HG03025 (cell line): Measurements from ENCODE around the gene KCTD2.
"Not testable (repeated sequence)": the region's sequence is repeated elsewhere in the genome, so short reads cannot be mapped to it uniquely, and the experiment has no call there.

ENCODE experiments used
- ATAC-seq: cut with Tn5 transposase; IDR thresholded peaks from one replicate; pipeline ENCODE4 v1.9.1; 2021; ENCODE audit warnings: mild to moderate bottlenecking, moderate library complexity; ENCODE audit not compliant: unreplicated experiment, low FRiP score

The KCTD2 gene, protein sequence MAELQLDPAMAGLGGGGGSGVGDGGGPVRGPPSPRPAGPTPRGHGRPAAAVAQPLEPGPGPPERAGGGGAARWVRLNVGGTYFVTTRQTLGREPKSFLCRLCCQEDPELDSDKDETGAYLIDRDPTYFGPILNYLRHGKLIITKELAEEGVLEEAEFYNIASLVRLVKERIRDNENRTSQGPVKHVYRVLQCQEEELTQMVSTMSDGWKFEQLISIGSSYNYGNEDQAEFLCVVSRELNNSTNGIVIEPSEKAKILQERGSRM

DNA sequence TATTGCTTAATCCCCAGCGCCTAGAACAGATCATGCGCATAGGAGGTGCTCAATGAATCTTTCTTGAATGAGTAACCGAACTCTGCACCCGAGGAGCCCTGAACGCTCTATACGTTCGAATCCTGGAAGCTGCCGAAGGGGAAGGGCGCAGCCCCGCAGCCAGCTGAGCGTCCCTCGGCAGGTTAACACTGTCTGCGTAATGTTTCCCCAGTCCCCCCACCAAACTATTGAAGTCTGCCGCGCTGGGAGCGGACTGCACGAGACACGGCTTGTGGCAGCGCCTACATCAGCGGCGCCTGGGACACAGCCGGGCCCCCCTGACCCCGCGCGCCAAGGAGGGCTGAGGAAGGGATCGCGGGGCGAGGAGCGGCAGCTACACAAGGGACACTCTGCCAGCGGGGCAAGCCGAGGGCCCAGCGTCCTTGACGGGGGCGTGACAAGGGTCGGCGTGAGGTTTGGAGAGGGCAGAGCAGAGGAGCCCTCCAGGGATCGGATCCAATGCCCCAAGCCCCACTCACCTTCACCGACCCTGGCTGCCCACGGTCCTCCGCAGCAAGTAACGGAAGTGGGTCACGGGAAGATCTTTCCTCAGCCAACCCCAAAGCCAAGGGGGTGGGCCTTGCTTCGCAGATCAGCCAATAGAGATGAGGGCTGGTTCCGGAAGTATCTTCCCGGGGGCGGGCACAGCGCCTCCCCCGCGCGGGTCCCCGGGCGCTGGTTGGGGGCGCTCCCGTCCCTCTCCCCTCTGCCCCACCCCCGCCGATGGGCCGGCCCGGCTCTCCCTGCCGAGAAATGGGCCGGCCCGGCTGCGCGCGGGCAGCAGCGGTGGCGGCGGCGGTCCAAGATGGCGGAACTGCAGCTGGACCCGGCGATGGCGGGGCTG, at the start of gene KCTD2, which contains the start of gene ATP5PD:
Gene KCTD2 (plus strand): TSS at position 819 of the 883 bp plus-strand sequence. CDS start 26 bp downstream, at position 845.
Gene ATP5PD (minus strand): TSS at position 563 of the 883 bp plus-strand sequence. CDS start 4,319 bp downstream, outside the sequence.
- peak; percentile 90 for ATAC-seq

DNA sequence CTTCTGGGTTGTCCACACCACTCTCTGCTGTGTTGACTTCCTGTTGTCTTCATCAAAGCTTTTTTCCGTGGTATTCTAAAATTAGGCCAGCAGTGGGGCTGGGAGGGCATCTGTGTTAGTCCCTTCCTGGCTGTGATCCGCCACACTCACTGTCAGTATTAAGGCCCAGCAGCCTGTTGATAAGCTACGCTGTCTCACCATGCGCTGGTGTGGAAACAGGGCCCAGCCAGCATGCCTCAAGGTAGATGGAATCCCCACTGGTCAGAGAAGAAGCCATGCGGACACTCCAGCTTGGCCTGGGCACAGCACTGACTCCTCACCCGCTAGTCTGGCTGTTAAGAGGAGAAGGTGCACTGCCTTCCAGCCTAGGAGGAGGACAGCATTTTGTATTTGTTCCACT, 48.2 kb upstream of the KCTD2 start:
- ATAC-seq = no peak

DNA sequence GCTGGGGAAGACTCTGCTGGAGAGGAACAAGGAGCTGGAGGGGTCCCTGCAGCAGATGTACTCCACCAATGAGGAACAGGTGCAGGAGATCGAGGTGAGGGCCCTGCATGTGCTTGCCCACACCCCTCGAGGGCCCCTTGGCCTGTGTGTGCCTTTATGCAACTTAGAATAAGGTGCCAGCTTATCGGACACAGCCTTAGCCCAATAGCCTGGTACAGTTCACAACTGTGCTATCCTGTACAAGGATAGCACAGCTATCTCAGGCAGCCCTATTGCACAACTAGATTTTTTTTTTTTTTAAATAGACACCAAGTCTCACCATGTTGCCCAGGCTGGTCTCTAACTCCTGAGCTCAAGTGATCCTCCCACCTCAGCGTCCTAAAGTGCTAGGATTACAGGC, 47.5 kb upstream of the KCTD2 start:
- ATAC-seq = no peak

DNA sequence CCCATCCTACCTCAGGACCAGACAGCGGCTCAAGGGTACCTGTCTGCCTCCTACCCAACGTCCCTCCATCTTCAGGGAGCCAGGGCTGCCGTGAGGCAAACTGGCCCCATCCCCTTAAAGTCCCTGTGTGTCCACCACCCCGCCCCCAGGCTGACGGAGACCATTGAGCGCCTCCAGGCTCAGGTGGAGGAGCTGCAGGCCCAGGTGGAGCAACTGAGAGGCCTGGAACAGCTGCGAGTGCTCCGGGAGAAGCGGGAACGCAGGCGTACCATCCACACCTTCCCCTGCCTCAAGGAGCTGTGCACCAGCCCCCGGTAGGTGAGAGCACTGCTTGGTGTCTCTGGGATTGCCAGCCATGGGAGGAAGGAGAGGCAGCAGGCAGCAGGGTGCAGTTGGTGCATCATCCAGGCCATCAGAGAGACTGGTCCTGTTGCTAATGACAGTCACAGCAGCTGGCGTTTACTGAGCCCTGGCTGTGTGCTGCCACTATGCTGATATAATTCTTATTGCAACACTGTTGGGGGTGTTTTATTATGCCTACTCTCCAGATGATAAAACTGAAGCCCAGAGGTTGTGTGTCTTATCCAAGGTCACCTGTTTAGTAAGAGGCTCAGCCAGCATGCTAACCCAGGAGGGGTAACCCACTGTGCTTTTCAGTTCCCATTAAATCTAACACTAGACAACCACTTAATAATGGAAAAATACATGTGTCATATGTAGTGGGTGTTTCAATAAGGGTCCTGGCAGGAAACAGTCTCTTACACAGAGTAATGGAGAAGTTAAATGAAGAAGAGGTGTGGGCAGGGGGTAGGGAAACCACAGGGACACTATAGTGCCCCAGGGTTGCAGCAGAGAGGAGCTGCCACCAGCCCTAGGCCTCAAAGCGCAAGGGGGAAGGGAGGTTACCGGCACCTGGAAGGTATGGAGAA, 44.8 kb upstream of the KCTD2 start:
- ATAC-seq = no peak

DNA sequence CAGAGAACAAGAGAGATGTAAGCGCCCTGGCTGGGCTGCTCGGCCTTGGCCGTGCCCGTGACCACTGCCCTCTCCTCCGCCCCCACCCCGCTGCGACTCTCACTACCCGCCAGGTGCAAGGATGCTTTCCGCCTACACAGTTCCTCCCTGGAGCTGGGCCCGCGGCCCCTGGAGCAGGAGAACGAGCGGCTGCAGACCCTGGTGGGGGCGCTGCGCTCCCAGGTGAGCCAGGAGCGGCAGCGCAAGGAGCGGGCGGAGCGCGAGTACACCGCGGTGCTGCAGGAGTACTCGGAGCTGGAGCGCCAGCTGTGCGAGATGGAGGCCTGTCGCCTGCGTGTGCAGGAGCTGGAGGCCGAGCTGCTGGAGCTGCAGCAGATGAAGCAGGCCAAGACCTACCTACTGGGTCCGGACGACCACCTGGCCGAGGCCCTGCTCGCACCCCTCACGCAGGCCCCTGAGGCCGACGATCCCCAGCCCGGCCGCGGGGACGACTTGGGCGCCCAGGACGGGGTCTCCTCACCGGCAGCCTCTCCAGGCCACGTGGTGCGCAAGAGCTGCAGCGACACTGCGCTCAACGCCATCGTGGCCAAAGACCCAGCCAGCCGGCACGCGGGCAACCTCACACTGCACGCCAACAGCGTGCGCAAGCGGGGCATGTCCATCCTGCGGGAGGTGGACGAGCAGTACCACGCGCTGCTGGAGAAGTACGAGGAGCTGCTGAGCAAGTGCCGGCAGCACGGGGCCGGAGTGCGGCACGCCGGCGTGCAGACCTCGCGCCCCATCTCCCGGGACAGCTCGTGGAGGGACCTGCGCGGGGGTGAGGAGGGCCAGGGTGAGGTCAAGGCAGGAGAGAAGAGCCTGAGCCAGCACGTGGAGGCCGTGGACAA, 43.7 kb upstream of the KCTD2 start:
- ATAC-seq = no peak

DNA sequence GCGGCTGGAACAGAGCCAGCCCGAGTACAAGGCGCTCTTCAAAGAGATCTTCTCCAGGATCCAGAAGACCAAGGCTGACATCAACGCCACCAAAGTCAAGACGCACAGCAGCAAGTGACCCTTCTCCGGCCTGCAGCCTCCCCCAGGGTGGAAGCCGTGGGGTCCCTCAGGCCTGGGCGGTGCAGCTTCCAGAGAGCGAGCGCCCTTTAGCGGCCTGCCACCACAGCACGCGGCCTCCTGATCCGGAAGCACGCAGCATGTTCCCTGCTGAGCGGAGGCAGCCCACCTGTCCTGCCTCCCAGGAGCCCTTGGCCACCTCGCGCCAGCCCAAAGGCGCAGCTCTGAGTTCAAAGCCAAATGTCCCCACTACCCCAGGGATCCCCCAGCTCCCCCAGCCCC, 43.1 kb upstream of the KCTD2 start:
- ATAC-seq = no peak

DNA sequence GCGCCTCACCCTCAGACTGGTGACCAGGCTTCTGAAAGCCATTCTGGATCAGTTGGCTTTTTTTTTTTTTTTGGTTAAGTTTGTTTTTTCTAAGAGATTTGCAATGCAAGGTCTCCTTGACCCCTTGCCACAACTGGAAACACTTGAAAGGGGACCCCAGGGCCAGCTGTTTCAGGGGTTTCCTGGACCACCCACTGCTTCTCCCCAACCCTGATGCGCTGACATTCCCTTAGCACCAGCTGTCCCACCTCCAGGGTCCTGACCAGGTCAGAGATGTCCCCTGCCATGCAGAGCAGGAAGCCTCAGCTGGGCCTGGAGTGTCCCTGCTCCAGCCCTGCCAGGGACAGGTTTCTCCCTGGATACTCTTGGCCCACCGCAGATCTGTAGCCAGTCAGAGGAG, 42.7 kb upstream of the KCTD2 start:
- ATAC-seq = no peak

DNA sequence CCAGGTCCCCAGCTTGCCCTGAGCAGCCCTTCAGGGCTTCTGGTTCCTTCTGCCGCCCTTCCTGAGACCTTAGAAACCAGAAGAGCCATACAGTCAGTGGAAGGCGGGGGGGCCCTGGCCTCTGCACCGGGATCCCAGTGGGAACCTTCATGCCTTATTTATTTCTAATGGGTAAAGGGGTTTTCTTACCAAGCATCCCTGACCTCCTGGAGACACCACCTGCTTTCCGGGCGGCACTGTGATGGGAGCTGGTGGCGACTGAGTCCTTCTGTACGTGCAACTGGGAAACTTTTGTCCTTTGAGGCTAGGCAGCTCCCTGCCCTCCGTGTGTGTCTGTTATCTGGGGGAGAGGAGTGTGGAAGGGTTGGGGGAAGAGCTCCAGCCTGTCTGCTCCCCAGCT, 41.7 kb upstream of the KCTD2 start:
- ATAC-seq = no peak

DNA sequence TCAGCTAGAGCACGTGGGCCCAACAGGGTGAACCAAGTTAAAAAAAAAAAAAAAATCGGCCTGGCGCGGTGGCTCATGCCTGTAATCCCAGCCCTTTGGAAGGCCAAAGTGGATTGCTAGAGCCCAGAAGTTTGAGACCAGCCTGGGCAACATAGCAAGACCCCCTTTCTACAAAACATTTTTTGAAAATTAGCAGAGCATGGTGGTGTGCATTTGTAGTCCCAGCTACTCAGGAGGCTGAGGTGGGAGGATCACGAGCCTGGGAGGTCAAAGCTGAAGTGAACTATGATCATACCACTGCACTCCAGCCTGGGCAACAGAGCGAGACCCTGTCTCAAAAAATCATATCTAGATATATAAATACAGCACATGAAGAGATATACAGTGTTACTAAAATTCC, 40.9 kb upstream of the KCTD2 start:
- not testable (repeated sequence) for ATAC-seq

DNA sequence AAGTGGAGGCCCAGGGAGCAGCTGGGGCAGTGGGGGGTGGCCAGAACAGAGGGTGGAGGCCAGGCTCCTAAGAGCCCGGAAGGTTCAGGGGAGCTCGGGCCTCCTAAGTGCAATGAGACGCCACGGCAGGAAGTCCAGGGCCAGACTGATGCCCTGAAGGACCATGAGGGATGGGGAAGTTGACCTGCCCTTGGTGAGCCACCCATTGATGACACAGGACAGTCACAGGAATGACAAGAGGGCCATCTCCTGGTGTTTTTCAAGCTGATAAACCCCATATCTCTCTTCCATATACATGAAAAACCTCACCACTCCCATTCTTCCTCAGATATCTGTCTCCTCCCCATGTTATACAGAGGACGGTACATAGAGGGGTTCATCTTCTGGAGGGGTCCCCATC, 40.4 kb upstream of the KCTD2 start:
- ATAC-seq = no peak

DNA sequence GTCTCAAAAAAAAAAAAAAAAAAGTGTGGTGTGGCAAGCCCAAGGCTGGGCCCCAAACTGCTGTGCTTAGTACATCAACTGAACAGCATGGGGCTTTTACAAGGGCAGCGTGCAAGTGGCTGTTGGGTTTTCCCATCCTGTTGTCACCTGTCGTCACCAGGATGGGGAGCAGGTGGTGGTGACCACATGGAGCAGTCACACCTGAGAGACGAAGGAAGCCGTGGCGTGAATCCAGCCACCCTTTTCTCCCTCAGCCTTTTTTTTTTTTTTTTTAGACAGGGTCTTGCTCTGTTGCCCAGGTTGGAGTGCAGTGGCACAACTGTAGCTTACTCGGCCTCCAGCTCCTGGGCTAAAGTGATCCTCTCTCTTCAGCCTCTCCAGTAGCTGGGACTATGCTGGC, 38.7 kb upstream of the KCTD2 start:
- ATAC-seq = no peak

DNA sequence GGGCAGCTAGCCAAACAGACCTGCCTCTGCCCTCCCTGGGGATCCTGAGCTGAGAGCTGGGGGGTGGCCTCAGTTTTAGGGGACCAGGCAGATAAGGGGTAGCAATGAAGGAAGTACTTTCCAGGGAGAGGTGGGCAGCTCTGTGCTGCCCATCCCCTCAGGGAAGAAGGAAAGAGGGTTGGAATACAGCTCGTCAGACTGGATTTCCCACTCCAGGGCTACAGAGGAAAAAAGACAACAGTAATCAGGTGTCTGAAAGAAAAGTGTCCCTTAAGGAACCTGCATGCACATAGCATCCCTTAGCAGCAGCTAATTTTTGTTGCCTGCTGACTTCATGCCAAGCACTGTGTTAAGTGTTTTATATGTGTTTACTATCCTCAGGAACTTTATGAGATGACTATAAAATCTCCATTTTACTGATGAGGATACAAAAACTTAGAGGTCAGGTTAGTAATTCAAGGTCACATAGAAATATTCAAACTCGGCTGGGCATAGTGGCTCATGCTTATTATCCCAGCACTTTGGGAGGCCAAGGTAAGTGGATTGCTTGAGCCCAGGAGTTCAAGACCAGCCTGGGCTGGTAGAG, 37.8 kb upstream of the KCTD2 start:
- ATAC-seq = no peak

DNA sequence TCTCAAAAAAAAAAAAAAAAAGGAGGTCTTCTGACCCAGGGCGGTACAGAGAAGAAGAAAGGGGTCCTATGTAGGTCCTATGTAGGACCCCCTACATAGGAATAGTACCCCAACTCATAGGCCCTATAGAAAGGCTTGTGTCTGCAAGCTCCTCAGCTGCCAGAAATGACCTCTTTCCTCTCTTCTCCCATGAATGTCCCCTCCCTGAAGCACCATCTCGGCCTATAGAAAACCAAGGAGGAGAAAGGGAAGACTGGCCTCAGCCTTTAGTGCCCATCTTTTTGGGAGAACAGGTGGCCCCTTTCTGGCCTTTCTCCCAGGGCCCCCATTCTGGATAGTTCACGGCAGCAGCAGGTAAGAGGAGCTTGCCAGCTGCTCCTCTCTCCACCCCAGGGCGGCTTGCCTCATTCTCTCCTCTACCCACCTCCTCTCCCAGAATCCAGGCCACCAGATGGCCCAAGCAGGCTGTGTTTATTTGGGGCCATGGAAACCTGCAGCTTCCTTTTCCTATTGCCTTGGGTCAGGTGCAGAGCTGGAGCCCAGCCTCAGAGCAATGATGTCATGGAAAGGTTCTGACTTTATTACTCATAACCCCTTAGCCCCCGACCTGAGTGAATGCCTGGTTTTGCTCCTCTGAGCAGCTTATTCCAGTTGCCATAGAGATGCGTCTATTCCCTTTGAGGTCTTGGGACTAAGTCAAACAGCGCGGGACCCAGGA, 36.2 kb upstream of the KCTD2 start:
- no peak for ATAC-seq

DNA sequence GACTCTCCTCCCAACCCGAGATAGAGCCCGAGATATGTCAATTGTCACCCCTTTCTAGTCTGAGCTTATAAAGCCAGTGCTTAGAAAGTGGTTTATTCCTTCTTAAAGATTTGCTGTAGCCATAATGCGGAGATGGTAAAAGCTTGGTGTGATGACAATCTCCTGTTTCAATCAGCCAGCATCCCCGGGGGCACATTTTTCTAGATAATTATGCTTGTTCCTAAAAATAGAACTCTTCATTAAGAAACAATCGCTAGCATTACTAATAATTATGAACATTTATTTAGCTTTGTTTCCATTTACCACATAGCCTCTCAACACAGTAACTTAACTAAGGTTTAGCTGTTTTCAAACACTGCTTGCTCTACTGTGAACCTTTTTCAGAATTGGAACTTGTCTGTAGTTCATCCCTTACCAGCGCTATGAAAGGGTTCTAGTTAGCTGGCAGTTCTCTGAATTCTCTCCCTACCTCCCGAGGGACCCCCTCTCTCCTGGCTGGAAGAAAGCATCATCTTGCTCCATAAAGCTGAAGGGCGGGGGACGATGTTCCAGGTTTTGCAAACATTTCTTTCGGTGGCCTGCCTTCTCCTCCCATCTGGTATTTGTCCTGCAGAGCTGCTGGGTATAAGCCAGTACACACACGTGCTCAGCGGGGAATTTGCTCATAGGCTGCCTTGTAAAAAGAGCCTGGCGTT, 35.5 kb upstream of the KCTD2 start:
- ATAC-seq = no peak

DNA sequence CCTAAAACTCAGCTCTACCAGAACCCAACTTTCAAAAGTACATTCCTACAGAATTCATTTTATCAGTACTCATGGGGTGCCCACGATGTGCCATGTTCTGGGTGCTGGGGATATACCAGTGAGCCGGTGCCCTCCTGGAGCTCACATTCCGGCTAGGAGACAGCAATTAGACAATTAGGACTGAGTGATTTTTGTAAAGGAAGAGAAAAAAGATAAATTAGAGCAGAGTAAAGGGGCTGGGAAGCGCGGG, 35.0 kb upstream of the KCTD2 start:
- no peak for ATAC-seq

DNA sequence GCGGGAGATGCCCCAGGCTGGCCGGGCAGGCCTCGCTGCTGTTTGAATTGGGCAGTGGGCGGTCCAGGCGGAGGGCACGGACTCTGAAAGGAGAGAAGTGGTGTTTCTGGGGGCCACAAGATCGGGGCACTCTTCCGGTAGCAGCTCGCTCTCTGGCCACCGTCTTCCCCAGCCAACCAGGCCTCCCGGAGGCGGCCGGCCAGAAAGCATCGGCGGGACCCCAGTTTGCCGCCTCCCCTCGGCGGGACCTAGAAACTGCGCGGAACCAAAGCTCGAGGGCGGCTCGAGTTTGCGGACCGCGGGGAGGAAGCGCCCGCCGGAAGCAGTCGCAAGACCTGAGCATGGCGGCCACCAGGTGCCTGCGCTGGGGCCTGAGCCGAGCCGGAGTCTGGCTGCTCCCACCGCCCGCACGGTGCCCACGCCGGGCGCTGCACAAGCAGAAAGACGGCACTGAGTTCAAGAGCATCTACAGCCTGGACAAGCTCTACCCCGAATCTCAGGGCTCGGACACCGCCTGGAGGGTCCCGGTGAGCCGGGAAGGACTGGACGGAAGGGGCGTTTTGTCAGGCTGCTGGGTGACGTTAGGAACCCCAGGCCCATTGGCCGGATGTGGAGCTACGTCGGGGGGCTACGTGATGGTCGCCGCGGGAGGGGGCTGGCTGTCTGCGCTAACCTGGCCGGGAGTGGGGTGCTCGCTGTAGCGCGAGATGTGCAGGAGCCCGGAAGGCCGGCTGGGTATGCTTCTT, 34.5 kb upstream of the KCTD2 start, which contains the start of gene MRPL58:
Gene MRPL58 (plus strand): TSS at position 325 of the 746 bp plus-strand sequence. CDS start 17 bp downstream, at position 342.
- peak; percentile 68 for ATAC-seq

DNA sequence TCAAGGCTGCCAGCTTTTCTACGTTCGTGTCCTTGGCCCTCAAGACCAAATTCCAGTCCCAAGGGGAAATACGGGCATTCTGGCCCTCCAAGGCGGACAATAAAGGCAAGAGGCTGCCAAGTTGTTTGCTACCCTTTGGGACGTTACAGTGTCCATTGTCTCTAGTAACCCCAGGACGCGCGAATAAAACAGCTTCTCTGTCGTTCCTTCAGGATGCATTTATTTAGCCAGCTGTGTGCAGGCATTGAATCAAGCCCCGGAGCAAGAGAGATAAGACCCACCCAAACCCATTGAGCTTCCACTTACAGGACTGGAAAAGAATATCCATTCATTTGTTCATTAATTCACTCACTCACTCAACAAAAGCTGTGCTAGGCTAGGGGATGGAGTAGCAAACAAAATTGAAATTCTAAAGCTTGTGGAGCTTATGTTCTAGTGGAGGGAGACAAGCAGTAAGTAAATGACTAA, 33.9 kb upstream of the KCTD2 start:
- no peak for ATAC-seq
